ENCODE results near the gene CDCA8. TPM values are rescaled to one million over a fixed set of nuclear protein-coding genes. Genes with fewer than 3 reads are reported as not detected.

CDCA8 gene
- total RNA-seq, 1 experiment from 2014 or later, result 48.5 TPM

GRCh38 chr1:37732111-37732780 lies 39.9 kb downstream of the CDCA8 start:
- no peak overlapping the region for H2AK5ac ChIP-seq (ENCODE audit: insufficient read length, low read length)
- no peak overlapping the region for H3K9ac ChIP-seq (ENCODE audit: extremely low read depth, insufficient read length, low read length)
- H3K79me2 ChIP-seq (ENCODE audit: insufficient read depth, low read length), result no peaks in the 10 kb centered on the region
- no peak overlapping the region for H2BK15ac ChIP-seq (ENCODE audit: low read depth, low read length)
- H3K9me3 ChIP-seq (ENCODE audit: control insufficient read depth, low read depth, low read length), result no peaks in the 10 kb centered on the region
- peaks cover 4% of the 10 kb centered on the region for H3K23me2 ChIP-seq (ENCODE audit: insufficient read length, low read depth, low read length, poor library complexity, severe bottlenecking)
- H4K8ac ChIP-seq (replicated peaks; ENCODE audit: insufficient read length, low read depth, low read length), result no peak overlapping the region
- Mint-ChIP-seq H3K27ac (no peak overlapping the region; a peak in 1 of 7 replicates), H3K27me3 (ENCODE audit: low read depth) (peaks cover 55% of the 10 kb centered on the region), H3K9me3 (no peaks in the 10 kb centered on the region), H3K4me3 (no peak overlapping the region), H3K4me1 (peaks cover 6 to 9% of the 10 kb centered on the region in 2 experiments; a peak in 2 of 4 replicates), H3K36me3 (ENCODE audit: insufficient read depth in 1 of 3, low read depth in 3 of 3) (no peaks in the 10 kb centered on the region; a peak in 1 of 7 replicates)
- H4K91ac ChIP-seq (ENCODE audit: insufficient read length, low read depth, low read length), result no peak overlapping the region
- no peaks in the 10 kb centered on the region for H3K27me3 ChIP-seq (ENCODE audit: insufficient read depth, low read length)
- no peak overlapping the region for H2BK20ac ChIP-seq (ENCODE audit: low read depth, low read length, poor library complexity, severe bottlenecking)
- no peak overlapping the region for H4K5ac ChIP-seq (ENCODE audit: insufficient read length, low read depth, low read length)
- no peak for DNase-seq
- H4K20me1 ChIP-seq (ENCODE audit: control insufficient read depth, insufficient read depth, insufficient read length), result no peaks in the 10 kb centered on the region
- no peak overlapping the region for H3K4me2 ChIP-seq (ENCODE audit: insufficient read depth, insufficient read length, low read length)
- H3T11ph ChIP-seq (ENCODE audit: low read length), result no peak overlapping the region
- H3K14ac ChIP-seq (ENCODE audit: insufficient read depth, low read length), result peak overlapping the region; percentile 32; the same call in 1 of the 2 replicates
- H2BK5ac ChIP-seq (ENCODE audit: insufficient read length, low read length), result no peak overlapping the region
- H3K56ac ChIP-seq (ENCODE audit: insufficient read length, low read depth, low read length), result no peak overlapping the region
- no peaks in the 10 kb centered on the region for H3K4me1 ChIP-seq (ENCODE audit: insufficient read depth, low read length)
- no peak overlapping the region for H3K23ac ChIP-seq (ENCODE audit: insufficient read length, low read depth, low read length)
- H2BK120ac ChIP-seq (ENCODE audit: low read depth, low read length, poor library complexity, severe bottlenecking), result no peak overlapping the region
- no peak overlapping the region for H2BK12ac ChIP-seq (ENCODE audit: insufficient read length, low read depth, low read length)
- peak overlapping the region; percentile 35 for H3K18ac ChIP-seq (ENCODE audit: insufficient read length, low read depth, low read length)
- H2AFZ ChIP-seq (ENCODE audit: low read length), result no peak overlapping the region
- no peaks in the 10 kb centered on the region for H3K79me1 ChIP-seq (ENCODE audit: insufficient read depth, low read depth, low read length, poor library complexity, severe bottlenecking)
- WGBS (ENCODE audit: extremely low coverage, insufficient read length, low lambda C conversion rate), result no CpG with 5 or more reads among the region's 12 CpGs
- no peak overlapping the region for H3K4ac ChIP-seq (ENCODE audit: low read depth, low read length)
- TF ChIP-seq CTCF (conservative IDR thresholded peaks at IDR 0.05), result no peak
- H3K27ac ChIP-seq (ENCODE audit: insufficient read length, low read depth, low read length), result no peak overlapping the region
